Renal cortical epithelial cell (primary cell): ENCODE data around the gene DYNC1I2. TPM values are rescaled to one million over a fixed set of nuclear protein-coding genes. Genes with fewer than 3 reads are reported as not detected.
"Not testable (repeated sequence)": the region's sequence is repeated elsewhere in the genome, so short reads cannot be mapped to it uniquely, and the experiment has no call there.

ENCODE experiments used
- DNase-seq: peaks from one replicate; pipeline ENCODE4 v3.0.0-alpha.2; 2011; ENCODE audit warnings: low read depth
- total RNA-seq: library from RNA; depleted of rRNA; stranded (reverse); fragments of >200 nt; gene quantifications from 2 replicates; pipeline ENCODE4 v1.2.3, GENCODE V29; 2014

Gene DYNC1I2
- total RNA-seq, 1 donor from 2014 or later, result 280 TPM

DNA sequence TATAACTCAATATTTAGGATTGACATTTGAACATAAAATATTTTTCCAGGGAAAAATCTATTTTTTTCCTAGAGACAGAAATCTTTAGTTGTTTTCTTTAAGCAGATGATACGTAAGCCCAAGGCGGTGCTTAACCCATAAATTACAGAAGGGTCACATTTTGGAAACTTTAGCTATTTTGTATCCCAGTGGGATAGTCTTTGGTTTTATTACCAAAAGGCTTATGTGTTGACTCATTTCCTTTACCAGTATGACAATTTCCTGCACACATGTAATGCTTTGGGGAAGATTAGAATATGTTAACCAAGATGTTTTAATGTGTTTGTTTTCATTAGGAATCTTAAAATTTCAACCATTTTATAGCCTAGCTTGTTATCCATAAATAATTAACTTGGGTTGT, 24.8 kb downstream of the DYNC1I2 start:
- peak; percentile 70 for DNase-seq

DNA sequence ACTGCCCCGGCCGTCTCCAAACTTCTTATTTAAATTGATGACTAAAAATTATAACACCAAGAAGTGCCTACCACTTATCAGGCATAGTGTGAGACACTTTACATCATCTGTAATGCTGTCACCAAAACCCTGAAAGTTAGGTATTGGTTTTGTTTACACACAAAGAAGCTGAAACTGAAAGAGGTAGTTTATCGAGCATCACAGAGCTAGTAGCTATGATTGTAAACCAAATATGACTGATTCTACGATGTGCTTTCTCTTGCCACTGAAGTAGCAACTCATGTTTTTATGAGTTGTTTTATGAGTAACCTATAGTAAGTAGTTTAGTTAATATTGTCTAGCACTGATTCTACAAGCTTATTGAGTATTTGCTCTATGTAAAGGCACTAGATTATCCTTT, 31.5 kb downstream of the DYNC1I2 start:
- DNase-seq, result no peak

DNA sequence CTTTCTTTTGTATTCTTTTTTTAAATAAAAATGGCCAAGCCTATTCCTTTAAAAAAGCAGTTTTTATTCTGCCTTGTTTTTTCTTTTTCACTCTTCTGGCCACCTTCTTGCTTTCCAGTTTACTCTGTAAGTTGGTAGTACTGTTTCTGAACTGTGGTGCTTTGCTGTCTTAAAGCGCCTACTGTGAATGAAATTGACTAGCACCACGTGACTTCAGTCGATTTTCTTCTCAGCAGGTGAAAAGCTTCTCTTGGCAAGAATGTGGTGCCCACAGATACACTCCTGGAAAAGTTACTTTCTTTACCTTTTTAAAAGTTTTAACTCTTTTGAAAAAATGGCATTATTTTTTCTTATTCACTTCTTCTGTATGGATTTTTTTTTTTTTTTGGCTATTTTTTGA, 32.4 kb downstream of the DYNC1I2 start:
- DNase-seq, result no peak

DNA sequence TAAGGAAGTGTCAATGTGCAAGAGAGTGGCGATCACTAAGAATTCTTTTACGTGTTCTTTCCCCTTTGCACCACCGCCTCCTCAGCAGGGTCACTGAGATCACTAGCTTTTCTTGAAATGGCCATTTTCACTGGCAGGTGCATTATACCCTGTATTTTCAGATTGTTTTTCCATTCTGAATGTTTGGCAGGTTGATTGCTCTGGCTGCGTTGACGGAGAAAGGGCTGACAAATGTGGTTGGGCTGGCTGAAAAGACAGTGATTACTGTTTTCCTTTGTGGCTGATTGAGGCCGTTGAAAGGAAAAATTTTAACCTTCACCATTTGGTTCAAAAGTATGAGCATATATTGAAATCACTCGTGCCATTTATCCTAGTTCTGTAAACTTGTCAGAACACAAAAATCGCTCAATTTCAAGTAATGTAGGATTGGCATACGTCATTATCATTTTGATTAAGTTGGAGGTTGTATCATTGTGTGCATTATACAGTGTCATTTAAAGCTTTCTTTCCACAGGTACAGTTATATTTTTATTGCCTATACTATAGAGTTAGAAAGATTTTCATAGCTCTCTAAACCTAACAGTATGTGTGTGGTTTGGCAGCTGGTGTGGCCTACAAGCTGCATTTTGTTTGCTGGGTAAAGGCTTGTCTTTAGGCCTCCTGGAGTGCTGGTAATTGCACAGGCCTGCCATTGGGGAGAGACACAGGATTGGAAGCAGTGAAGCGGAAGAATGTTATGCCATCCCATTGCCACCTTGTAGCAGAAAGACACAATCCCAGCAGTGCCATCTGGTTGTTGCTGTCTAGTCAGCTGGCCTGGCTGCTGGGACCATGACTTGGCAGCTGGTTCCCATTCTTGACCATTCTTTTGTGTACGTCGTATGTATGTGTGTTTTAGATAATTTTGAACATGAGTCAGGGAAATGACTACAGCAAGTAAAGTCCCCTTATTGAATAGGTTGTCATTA, 36.7 kb downstream of the DYNC1I2 start:
- no peak for DNase-seq

DNA sequence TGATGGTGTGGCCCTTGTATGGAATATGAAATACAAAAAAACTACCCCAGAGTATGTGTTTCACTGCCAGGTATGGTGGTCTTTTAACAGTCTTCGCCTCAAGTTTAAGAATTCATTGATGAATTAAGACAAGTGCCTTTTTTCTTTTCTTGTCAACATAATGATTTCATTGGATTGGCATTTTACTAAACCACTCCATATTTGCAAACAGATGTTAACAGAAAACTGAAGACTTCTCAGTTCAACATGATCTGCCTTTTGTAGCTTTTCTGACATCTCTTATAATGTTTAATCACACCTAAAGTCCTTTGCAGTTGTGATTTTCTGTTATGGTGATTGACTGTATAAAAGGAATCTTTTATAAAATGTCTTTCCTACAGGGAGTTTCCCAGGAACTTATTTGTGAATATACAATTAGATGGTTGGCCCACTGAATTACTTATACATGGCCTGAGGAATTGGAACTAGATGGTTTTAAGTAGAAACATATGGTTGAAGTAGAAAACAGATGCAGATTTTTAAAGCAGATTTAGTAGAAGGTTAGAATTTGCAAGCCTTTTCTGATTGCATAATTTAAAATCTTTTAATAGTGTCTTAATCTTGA, 39.7 kb downstream of the DYNC1I2 start:
- no peak for DNase-seq

DNA sequence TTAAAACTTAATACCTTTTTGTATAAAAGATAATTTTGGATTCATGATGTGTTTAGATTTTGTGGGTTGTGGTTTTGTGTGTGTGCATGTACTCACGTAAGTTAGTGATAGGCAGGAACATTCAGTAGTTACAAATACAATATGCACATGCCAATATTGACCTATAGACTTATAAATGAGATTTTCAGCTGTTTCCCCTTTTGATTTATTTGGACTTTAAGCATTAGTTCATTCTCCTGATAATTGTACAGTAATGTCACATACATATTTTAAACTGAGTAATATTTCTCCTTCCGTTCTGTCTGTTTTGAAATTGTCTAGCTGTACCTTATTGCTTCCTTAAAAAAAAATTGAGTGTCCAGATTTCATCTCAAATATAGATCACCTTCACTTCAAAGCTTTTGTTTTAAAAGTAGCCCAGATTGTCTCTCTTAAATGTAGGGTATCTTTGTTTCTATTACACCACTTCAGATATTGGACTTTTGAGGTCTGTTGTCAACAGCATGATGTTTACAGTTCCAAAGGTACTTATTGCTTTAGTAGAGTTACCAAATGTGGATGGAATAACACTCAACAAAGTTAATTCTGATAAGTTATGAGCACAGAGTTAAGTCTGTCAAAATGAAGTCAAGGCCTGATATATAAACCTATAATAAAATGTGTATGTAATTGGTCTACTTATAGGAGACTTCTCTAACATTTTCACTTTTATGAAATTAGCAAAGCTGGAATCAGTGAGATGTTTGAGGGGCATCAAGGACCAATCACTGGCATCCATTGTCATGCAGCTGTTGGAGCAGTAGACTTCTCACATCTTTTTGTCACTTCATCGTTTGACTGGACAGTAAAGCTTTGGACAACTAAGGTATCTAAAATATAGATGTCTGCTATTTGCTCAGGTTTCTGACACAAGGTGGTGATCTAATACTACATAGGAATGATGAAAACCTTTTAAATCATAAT, 42.0 kb downstream of the DYNC1I2 start:
- DNase-seq, result no peak

DNA sequence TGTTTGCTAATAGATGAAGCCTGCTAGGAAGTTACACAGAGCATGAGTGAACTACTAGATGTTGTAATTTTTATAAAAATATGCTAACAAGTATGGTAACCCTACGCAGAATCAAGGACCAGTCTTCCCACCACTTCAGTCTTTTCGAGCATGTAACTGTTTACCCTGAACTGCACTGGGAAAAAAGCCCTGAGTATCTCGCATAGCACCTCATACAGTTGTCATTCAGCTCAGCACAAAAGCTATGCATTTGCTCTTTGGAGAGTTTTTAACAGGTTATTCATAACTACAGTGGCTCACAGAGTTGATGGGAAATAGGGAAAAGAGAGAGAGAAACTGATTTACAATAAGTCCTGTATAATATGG, 42.7 kb downstream of the DYNC1I2 start:
- no peak for DNase-seq

DNA sequence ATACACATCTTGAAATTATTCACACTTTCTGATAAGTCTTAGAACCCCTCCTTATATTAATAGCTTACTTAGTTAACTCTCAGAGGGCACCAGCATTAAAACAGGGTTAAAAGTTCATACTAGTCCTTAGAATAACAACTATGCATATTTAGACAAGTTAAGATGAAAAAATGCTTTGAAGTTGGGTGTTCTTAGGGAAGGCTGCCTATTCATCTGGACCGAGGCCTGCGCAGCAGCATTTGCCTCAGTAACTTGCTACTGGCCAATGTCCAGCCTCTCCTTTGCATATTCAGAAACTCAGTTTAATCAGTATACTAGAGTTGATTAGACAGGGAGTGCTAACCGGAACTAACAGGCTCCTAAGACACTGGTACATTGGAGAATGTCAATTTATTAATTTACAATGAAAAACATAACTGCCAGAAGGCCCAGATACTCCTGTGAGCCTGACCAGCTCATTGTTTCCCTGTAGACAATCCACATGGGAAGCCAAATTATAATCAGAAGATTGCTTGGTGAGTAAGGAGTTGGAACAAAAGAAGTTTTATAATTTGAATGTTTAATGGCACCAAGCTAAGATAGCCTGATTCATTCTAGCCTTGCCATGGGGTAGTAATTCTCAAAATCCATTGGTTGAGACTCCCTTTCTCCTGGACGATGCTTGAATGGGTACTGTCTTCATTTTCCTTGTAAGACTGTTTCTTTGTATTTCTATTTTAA, 48.9 kb downstream of the DYNC1I2 start:
- DNase-seq, result peak; percentile 75

DNA sequence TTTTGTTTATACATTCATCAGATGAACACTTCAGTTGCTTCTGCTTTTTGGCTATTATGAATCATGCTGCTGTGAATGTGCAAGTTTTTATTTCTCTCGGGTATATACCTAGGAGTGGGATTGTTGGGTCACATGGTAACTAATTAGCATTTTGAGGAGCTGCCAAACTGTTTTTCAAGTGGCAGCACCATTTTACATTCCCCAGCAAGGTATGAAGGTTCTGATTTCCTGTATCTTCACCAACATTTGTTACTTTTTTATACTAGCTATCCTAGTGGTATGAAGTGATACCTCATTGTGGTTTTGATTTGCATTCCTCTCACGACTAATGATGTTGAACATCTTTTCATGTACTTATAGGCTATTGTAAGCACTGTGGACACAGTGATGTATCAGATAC, 53.9 kb downstream of the DYNC1I2 start:
- peak; percentile 60 for DNase-seq

DNA sequence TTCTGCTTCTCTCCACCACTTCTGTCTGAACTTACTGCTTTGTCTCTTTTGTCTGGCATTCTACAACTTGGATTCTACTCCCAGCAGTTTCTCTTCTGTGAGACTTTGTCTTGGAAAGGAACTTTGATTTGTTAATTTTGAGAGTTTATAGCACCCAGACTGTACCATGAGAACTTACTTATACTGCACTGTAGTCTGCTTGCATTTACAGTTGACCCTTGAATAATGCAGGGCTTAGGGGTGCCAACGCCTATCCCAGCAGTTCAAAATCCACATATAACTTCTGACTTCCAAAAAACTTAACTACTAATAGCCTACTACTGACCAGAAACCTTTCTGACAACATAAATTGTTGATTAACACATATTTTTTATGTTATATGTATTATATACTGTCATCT, 55.5 kb downstream of the DYNC1I2 start:
- DNase-seq, result no peak

DNA sequence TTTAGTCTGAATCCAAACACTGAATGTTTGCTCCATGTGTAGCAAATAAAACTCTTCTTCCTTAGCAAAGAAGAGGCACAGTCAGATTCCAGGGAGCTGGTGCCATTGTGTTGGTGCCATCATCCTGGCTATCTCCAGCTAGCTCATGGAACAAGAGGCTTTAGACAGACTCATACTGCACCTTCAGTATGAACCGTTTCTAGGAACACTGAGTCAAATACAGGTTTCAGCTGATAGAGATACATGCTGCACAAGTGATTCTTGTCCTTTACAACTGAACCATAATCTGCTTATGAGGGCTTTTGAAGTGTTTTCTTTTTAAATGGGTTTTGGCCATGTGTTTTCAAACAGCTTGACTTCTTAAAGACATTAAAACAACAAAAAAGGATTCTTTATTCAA, 57.9 kb downstream of the DYNC1I2 start:
- DNase-seq, result no peak

DNA sequence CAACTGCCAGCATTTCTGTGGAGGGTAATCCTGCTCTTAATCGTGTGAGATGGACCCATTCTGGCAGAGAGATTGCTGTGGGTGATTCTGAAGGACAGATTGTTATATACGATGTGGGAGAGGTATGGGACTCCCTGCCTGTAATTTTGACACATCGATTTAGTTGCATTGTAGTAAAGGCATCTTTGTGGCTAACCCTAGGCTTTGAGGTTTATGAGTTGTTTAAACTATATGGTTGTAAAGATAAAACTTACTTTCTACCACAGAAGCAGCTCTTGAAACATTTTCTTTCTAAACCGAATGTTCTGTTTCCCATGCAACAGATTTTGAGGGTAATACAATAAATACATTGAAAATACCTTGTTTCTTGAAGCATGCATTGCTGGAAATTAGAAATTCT, 58.5 kb downstream of the DYNC1I2 start:
- DNase-seq, result no peak

DNA sequence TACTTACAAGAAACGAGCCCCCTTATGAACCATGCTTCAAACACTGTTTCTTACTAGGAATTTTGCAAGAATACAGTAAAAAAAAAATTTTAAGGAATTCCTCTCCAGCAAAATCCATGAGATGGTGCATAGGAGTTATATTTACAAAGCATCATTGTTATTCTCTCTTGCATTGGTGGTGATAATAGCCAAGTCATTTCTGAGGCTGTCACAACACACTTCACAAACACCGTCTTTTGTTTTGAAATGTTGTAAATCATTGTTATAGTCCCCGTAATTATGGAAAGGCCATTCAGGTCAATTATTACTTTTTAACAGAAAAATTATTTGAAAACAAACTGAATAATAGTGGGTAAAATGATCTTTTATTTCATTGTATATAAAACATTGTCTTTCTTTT, 60.1 kb downstream of the DYNC1I2 start:
- no peak for DNase-seq

DNA sequence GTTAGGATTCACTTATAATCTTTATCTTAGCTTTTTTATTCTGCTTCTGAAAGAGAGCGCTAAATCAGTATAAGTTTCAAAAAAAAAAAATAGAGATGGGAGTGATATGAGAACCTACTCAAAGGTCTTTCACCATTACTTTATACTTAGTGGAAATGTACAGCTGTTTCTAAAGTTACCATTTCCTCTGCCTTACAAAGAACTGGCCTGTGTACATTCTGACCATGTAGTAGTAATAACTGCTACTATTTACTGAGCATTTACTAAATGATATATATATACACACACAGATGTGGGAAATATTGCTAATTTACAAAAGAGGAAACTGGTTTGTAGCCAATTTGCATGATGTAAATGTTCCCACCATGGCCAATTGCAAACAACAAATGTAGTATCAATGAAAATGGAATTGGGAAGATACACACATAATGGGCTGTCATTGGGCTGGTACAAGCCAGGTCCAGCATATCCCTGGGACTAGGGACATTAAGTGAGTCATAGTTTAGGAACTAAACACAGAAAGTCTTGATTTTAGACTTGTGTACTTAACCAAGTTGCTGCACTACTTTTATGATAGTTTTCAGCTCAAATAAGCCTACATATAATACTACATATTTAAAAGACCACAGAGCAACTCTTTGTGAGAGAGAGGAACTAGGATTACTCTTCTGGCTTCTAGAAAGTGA, 67.1 kb downstream of the DYNC1I2 start:
- peak; percentile 42 for DNase-seq

DNA sequence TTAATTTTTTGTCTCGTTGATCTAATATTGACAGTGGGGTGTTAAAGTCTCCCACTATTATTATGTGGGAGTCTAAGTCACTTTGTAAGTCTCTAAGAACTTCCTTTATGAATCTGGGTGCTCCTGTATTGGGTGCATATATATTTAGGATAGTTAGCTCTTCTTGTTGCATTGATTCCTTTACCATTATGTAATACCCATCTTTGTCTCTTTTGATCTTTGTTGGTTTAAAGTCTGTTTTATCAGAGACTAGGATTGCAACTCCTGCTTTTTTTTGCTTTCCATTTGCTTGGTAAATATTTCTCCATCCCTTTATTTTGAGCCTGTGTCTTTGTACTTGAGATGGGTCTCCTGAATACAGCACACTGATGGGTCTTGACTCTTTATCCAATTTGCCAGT, 71.5 kb downstream of the DYNC1I2 start:
- not testable (repeated sequence) for DNase-seq

DNA sequence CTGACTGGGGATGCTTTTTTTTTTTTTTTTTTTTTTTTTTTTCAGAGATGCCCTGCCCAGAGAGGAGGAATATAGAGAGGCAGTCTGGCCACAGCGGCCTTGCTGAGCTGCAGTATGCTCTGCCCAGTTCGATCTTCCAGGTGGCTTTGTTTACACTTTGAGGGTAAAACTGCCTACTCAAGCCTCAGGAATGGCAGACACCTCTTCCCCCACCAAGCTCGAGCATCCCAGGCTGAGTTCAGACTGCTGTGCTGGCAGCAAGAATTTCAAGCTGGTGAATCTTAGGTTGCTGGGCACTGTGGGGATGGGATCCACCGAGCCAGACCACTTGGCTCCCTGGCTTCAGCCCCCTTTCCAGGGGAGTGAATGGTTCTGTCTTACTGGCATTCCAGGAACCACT, 73.9 kb downstream of the DYNC1I2 start:
- peak; percentile 9 for DNase-seq

DNA sequence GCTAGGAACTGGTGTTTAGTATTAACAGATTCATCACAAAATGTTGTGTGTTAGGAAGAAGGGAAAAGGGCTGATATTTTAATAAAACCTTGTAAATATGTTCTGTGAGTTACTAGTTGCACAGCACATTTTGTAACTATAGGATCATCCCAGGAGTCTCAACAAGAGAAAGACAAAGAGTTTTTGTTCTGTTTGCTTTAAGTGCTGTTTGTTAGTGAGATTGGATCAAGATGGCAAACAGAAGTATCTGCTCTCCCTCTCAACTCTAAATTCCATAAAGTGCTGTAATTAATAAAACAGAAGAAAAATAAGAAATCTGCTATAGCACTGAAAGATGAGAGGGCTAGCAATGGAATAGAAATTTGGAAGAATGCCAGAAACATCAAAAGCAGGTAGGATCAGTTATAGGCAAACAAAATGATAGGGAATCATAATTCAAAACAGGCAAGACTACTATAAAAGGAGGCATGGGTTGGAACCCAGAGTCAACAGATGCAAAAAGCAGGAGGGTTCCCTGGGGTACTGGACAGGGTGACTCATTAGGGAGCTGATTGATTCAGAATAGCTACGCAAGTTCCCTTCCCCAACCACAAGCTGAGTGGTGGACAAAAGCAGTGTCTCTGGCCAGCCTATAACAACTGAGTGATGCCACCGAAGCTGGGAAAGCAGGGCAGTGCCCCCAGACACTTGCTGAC, 75.8 kb downstream of the DYNC1I2 start:
- DNase-seq, result peak; percentile 26

DNA sequence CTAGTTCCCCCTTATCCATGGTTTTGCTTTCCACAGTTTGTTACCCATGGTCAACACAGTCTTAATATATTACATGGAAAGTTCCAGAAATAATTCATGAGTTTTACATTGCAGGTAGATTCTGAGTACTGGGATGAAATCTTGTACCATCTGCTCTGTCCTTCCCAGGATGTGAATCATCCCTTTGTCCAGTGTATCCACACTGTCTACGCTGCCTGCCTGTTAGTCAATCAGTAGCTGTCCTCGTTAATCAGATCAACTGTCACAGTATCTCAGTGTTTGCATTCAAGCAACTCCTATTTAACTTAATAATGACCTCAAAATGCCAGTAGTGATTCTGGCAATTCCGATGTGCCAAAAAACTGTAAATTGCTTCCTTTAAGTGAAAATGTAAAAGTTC, 76.3 kb downstream of the DYNC1I2 start:
- DNase-seq, result peak; percentile 43

DNA sequence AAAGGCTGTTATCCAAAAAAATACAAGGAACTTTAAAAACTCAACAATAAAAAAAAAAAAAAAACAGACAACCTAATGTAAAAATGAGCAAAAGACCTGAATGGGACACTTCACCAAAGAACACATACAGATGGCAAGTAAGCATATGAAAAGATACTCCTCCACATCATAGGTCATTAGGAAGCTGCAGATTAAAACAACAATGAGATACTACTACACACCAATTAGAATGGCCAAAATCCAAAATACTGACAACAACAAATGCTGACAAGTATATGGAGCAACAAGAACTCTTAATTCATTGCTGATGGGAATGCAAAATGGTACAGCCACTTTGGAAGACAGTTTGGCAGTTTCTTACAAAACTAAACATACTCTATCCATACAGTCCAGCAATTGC, 84.2 kb downstream of the DYNC1I2 start:
- DNase-seq, result no peak

DNA sequence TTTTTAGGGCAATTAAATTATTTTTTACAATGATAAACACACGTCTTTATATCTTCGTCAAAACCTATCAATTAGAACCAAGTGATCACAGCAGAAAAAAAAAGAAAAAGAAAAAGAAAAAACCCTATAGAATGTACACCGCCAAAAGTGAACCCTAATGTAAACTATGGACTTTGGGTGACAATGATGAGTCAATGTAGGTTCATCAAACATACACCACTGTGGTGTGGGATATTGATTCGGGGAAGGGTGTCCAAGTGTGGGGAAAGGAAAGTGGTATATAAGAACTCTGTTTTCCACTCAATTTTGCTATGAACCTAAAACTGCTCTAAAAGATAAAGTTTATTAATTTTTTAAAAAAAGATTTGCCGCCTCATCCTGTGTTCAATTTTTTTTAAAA, 85.1 kb downstream of the DYNC1I2 start:
- DNase-seq, result no peak
